Stimulated activated naive CD4-positive, alpha-beta T cell treated with Interleukin-2 at 50 U/mL for 16 hours (primary cell): ENCODE data around the gene ADAMTS18.

ENCODE experiments used
- DNase-seq: peaks from one replicate; lab custom pipeline; 2025; lab: John Stamatoyannopoulos, UW

ADAMTS18 gene

DNA sequence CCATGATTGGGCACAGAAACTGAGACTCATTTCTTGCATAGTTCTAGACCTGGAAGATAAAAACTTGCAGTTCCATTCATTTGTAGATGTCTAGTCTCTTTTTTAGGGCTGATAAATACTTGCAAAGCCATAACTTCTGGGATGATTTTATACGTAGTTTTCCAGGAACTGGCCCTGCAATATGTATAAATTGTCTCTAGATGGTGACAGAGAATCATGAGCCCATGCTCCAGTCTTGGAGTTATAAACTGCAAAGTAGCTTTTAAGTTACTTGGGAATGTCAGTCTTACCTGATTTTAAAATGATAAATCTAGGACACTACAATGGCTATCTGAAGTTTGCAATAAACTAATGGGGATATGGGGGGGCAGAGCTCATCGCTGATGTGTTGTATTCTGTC lies 3.0 kb upstream of the ADAMTS18 start:
- no peak for DNase-seq

DNA sequence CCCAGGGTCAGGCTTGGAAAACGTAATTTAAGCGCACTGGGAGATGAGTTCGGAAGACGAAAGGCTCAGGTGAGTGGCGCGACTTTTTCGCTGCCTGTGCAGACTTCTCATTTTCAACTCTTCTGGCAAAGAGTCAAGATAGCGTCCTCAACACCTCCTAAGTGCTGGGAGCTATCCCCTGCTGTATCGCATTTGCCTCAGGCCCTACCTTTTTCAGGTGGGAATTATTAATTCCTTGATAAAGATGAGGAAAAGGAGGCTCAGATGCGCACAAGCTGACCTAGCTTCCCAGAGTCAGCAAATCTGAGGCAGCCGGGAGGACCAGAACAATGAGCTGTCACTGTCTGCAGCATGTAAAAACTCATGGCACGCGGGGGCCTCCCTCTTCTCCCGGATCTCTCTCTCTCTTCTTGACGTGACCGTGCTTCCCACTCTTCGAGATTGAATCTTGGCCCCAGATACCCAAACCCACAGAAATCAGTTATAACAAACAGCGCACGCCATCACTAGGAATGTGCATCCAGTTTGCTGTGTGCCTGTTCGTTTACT lies 512 bp upstream of the ADAMTS18 start:
- DNase-seq: no peak

DNA sequence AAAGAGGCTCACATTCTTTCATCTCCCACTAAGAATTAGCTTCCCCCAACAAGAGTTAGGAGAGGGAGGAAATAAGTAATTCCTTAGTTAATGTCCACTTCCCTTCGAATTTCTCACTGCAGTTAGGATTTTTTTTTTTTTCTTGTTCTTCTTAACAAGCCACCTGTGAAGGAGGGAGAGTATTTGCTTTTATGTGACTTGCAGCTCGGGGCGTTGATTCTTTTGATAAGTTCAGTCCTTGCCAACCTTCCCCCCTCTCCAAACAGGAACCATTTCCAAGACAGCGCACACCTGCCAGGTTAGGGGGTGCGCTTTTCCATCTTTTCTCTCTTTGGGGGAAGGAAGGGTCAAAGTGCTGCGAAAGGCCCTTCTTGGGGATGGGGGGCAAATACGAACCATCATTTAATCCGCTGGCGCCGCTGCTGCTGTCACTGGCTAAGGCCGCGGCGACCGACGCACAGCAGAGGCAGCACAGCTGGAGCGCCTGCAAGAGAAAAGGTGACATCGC lies 758 bp downstream of the ADAMTS18 start:
- DNase-seq: no peak

DNA sequence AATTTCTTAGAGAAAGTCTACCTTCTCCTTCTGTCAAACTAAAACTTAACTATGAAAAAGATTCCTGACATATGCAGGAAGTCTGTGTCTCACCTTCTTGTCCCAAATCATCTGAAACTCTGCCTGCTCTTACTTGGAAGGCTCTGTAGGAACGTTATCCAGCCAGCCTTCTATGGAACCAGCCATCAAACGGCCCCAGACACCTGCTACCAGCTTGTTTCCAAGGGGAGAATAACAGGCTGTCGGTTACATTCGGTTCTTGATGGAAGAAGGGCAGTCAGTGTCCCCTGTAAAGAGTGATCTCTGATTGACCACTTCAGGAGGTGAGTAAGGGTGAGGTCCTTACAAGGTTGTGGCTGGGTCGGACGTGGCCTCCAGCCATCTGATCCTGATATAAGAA lies 1.7 kb downstream of the ADAMTS18 start:
- no peak for DNase-seq

DNA sequence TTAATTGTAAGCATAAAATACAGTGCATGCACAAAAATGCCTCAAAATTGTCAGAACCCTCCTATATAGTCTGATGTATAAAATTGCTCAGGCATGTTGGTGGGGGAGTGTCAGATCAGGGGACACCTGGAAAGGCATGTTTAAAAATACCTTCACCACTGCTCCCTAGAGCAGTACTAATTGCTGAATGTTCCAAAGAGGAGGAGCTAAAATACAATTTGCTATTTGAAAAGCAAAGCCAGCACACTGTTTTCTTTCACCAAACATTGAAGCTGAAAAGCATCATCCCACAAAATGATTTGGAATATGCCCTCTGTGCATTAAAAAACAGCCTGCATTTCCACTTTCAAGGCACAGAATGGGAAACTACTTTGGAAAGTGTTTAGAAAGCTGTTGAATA lies 2.6 kb downstream of the ADAMTS18 start:
- DNase-seq: no peak

DNA sequence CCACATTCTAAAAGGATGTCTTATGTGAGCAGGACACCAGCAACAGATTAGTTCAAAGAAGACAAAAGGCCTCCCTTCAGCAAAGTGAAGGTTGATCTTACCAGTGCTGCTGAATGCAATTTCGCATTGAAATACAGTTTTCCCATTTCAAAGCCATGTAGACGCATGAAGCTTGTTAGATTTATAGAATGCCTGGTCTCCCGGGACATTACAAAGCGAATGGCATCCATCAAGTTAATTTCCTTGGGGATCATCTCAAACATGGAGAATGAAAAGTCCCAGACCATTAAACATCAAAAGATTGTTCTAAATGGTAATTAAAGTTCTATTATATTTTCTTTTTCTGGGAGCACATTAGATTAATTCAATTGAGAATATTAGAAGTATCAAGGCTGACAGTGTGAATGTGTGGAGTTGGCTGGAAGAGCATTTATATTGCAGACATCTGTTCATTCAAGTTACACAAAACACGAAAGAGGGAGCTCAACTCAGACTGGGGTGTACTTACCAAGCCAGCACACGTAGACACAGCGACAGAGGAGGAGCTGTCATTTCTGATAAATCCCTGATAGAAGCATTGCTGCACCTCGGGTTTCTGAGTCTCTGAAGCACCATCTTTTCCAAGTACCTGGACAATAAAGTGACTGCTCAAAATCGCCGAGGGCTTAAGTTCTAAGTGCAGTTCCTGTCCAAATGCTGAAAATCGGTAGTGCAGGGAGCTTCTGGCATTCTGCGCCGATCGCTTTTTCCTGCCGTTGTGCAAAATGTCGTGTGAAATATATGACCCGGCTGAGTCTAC lies 3.8 kb downstream of the ADAMTS18 start:
- DNase-seq: no peak

DNA sequence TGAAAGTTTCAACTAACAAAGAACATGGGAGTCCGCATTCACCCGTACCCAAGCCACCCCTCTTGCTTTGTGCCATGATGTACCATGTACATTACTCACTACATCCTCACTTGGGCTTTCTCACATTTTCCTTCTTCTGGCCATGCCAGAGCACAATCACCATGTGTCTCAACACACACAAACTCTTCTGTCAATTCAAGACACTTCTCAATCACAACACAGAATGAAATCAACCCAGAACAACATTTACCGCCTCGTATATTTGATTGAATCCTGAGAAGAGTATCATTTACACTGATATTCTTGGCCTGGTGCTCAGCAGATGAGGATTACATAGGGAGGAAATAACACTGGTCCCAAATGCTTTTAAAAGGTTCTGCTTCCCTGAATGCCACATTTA lies 4.5 kb downstream of the ADAMTS18 start:
- DNase-seq: no peak

DNA sequence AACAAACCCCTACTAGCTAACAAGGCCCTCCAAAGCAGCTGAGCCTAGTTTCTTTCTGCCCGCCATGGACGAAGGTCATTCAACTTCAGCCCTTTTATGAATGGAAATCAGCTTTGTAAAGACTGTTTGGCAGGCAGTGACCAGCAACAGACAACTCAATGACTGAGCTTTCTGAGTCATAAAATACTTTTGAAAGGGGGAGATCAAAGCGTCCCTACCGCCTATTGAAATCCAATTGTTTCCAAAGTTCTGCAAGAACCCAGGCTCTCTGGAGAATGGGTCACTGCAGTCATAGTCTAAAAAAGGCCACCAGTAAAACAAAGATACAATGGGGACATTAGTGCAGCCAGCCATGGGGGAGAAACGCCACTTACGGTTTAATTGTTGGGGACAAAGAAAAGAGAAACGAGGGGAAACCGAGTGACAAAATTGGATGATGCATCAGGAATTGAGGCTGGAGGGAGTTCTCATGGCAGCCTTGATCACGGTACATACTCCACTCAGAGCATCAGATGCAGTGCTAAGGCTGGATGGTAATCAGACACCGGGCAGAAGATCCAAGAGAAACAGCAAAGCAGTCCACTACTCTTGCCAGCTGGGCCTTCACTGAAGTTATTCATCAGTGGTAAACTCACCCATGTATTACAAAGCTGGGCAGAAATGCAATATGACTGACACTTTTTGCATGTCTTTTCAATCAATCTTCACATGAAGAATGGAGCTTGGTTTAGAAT lies 9.8 kb downstream of the ADAMTS18 start:
- no peak for DNase-seq

DNA sequence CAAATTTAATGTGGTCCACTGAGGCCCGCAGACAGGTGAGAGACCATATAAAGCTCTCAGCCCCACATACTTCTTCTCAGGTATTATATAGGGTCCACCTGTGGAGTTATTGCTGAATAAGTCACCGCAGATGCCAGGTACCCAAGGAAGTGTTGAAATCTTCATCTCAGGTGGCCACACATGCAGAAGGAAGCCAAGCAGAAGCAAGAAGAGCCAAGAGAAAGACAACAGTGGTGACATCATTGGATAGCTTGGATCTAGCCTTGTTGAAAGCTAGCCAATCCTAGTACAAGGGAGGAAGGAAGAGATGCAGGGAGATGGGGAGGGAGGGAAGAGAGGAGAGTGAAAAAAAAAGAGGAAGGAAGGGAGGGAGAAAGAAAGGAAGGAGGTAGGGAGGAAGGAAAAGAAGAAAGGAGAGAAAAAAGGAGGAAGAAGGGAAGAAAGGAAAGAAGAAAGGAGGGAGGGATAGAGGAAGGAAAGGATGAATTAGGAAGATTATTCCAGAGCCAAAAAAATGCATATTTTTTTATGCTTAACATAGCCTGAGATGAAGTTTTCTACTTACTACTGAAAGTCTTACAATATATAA lies 12.5 kb downstream of the ADAMTS18 start:
- DNase-seq: no peak

DNA sequence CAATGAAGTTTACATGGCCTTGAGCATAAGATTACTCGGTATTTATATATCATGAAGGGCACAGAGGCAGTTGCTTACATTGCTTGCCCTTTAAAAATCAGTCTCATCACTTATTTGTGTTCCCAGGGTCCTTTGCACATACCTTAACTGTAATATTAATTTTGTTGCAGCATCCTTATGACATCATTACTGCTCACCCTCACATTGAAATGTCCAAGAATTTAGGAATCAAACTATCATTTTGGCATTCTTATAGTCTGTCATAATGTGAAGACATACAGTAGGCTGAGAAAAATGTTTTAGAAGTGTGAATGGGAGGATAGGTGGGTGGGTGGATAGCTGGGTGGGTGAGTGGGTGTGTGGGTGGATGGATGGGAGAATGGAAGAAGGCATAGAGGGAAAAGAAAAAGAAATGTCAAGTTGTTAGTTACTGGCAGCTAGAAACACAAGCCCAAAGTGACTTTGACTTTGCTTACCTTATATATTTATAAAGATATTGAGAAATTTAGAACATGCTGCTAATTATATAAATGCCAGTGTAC lies 17.8 kb downstream of the ADAMTS18 start:
- DNase-seq: no peak

DNA sequence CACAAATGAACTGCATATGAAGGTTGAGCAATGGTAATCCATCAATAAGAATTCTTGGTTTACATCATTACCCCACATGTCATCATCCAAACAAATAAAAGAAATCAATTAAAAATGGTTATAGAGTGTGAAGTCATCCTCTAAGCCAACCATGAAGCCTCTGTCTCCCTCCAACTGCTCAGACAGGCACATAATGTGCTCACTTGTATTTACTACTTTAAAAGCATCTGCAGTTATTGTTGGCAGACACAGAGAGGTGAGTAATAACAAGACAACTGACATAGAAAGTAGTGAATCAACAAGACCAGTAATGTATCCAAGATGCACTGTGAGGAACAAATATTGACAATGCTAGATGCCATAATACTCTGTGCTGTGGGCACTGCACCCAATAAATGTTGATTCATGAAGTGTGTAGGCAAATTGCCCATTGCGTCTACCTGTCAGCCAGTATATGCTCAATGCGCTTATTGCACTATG lies 20.0 kb downstream of the ADAMTS18 start:
- DNase-seq: no peak

DNA sequence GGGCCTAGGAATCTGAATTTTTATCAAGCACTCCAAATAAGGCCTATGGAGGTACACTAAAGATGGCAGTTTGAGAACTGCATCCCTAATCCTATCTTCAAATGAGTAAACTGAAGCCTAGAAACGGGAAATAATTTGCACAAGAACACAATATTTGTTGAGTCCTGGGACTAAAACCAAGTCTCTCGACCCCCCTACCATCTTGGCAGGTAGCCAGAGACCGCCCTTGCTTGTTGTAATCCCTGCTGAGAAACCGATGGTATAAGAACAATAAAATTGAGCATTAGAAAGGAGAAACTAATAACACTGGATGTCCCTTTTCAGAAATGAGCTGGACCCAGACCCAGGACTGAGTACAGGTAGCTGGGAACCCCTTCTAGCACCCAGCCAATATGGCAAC lies 24.4 kb downstream of the ADAMTS18 start:
- no peak for DNase-seq

DNA sequence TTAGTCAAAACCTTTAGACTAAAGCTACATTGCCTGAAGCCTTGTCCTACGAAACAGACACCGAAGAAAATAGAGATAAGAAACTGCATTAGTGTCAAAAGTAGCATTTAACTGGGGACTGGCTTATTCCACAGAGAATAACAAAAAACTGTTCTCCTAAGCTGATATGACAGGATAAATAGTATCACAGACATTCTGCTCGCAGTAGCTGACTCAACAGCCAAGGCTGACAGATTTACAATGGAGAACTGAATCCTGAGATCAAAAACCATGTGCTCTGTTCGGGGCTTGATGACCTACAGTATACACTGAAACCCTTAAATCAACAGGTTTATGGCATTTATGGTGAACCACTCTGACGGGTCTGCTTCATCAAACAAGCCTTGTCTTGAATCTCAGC lies 25.5 kb downstream of the ADAMTS18 start:
- DNase-seq: no peak

DNA sequence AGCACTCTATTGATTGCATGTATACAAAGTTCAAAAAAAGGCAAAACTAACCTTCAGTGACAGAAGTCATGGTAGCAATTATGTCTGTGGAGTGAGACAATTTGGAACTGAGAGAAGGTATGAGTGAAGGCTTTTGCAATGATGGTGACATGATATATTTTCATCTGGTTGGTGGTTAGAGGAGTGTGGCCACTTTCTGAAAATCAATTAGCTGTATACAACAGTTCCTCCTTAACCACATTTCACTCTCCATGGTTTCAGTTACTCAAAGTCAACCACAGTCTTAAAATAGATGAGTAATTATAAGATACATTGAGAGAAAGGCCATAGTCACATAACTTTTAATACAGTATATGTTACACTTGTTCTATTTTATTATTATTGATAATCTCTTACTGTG lies 26.2 kb downstream of the ADAMTS18 start:
- DNase-seq: no peak

DNA sequence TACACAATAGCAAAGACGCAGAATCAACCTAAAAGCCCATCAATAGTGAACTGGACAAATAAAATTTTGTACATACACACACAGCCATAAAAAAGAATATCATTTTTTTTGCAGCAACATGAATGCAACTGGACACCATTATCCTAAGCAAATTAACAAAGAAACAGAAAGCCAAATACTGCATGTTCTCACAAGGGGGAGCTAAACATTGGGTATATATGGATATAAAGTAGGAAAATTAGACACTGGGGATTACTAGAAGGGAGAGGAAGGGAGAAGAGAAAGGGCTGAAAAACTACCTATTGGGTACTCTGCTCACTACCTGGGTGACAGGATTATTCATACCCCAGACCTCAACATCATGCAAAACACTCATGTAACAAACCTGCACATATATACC lies 28.2 kb downstream of the ADAMTS18 start:
- no peak for DNase-seq

DNA sequence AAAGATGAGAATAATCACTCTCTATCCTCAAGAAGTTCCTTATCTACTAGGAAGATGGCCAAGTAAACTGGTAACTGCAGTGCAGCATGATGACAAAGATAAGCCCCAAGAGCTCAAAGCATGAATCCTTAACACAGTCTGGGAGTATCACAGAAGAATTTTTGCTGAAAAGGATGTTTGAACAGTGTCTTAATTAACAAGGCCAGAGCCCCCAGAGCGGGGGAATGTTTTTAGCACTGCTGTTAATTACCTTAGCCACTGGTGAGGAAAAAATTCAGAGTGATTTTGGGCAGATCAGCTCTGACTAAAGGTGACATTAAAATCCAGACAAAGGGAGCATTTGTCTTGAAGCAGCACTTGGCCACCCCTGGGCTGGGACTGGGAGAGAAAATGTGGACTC lies 30.1 kb downstream of the ADAMTS18 start:
- no peak for DNase-seq

DNA sequence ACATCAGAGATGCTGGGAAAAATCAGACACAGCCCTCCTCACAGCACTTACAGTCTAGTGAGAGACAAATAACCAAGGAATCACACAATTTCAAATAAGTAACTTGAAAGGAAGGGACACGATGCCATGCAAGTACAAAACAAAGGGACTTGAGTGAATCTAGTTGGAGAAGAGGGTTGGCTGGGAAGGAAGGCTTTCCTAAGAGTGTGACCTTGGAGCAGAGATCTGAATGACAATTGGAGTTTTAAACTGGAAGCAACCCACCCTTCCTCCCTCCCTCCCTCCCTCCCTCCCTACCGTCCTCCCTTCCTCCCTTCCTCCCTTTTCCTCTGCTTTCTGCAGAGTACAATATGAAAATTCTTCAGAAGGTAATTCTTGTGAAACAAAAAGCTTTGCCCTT lies 31.1 kb downstream of the ADAMTS18 start:
- no peak for DNase-seq

DNA sequence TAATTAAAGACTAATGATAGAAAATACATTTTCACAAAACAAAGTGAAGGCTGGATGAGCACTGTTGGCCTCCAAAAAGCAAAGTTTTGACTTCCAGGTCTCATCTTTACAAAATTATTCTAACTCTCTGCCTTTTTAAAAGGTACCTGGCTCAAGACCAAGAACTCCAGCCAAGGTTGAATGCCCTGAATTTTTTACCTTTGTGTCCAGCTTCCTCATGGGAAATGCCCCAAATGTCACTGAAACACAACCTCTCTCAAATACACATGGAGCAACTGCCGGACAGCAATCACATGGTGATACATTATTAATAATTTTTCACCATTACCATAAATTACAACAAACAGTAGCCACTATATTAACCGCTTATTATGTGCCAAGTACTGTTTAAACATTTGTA lies 32.2 kb downstream of the ADAMTS18 start:
- no peak for DNase-seq

DNA sequence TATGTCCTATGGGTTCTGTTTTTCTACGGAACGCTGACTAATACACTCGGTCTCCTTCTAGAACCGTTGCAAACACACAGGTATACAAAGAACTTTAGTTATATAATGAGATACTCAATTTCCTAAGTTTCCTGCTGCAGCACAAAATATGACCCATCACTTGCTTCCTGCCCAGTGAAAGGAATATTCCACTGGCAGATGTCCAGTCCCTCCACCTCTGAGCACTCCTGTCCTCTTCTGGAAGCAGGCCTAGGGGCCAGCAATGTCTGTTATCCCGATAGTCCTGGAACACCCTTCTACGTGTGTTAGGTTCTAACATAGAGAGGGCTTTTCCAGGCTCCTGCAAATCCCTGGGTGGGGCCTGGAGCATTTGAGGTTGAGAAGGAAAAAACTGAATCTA lies 32.7 kb downstream of the ADAMTS18 start:
- DNase-seq: no peak

DNA sequence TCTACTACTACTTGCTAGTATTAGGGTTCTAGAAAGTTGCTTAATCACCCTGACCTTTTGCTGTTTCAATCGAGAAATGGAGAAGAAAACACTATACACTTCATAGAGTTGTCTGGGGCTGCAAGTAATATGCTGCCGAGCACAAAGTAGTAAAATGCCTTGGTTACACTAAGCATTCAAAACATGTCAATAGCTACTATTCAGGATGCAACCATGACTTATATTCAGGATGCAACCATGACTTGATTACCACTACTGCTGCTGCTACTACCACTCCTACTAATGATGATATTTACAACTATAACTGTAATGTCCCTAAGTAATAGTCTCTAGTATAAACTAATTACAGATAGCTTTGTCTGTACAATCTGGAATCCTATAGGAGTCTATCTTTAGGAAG lies 35.3 kb downstream of the ADAMTS18 start:
- DNase-seq: no peak

DNA sequence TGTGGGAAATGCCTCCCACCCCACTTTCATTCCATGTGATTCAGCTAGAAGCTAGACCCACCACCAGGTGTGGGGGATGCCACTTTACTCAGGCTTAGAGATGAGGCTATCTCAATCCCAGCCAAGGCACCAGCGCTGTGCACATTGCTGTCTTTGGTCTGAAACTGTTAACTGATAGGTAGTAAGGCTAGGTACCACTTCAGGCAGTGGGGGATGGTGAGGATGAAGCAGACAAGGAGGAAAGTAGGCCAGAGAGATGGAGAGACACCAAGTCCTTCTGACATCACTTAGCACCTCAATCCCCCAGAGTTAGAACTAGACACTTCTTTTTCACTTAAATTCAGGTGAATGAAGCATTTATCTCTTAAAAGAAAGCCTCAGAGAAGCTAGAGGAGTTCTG lies 35.8 kb downstream of the ADAMTS18 start:
- DNase-seq: no peak

DNA sequence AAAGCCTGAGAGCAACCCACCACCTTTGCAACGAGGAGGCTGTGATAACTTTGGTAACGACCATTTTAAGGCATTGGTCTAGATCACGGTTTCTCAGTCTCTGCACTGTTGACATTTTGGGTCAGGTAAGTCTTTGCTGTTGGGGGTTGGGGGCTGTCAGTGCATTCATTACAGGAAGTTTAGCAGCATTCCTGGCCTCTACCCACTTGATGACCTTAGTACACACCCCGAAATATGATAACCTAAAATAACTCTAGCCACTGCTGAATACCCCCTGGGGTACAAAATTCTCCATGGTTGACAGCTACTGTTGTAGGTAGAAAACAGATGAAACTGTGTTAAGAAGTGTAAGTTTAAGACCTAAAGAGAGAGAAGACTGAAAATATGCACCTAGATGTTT lies 36.3 kb downstream of the ADAMTS18 start:
- DNase-seq: no peak
